H9 (cell line): ENCODE data around the gene RFPL1. TPM values are rescaled to one million over a fixed set of nuclear protein-coding genes. Genes with fewer than 3 reads are reported as not detected.

ENCODE experiments used
- DNase-seq: peaks from one replicate; pipeline ENCODE4 v3.0.0-alpha.2; 2017
- H2AFZ ChIP-seq: one replicate; pipeline ENCODE4 v1.6.1; 2013; ENCODE audit warnings: mild to moderate bottlenecking, low read length, control low read depth, moderate library complexity
- H2AK5ac ChIP-seq: 2 replicates; pipeline ENCODE4 v1.6.1; 2013; ENCODE audit warnings: low read length, control low read depth, mixed read lengths; ENCODE audit not compliant: insufficient read length
- H2BK120ac ChIP-seq: one replicate; pipeline ENCODE4 v1.6.1; 2013; ENCODE audit warnings: low read depth, mild to moderate bottlenecking, low read length, control low read depth, inconsistent platforms; ENCODE audit not compliant: poor library complexity, severe bottlenecking
- H2BK12ac ChIP-seq: 2 replicates; pipeline ENCODE4 v1.6.1; 2013; ENCODE audit warnings: low read length, control low read depth, mixed read lengths, low read depth; ENCODE audit not compliant: insufficient read length
- H2BK15ac ChIP-seq: 2 replicates; pipeline ENCODE4 v1.6.1; 2013; ENCODE audit warnings: low read depth, low read length, control low read depth
- H2BK20ac ChIP-seq: one replicate; pipeline ENCODE4 v1.6.1; 2013; ENCODE audit warnings: low read depth, mild to moderate bottlenecking, low read length, control low read depth, inconsistent platforms; ENCODE audit not compliant: poor library complexity, severe bottlenecking
- H2BK5ac ChIP-seq: 2 replicates; pipeline ENCODE4 v1.6.1; 2013; ENCODE audit warnings: low read length, control low read depth, mixed read lengths; ENCODE audit not compliant: insufficient read length
- H3K14ac ChIP-seq: 2 replicates; pipeline ENCODE4 v1.6.1; 2013; ENCODE audit warnings: low read length, control low read depth; ENCODE audit not compliant: insufficient read depth
- H3K18ac ChIP-seq: 2 replicates; pipeline ENCODE4 v1.6.1; 2013; ENCODE audit warnings: low read depth, mild to moderate bottlenecking, mixed read lengths, low read length, control low read depth; ENCODE audit not compliant: insufficient read length
- H3K23ac ChIP-seq: 2 replicates; pipeline ENCODE4 v1.6.1; 2013; ENCODE audit warnings: low read length, control low read depth, mixed read lengths, low read depth; ENCODE audit not compliant: insufficient read length
- H3K23me2 ChIP-seq: 2 replicates; pipeline ENCODE4 v1.6.1; 2013; ENCODE audit warnings: low read depth, mild to moderate bottlenecking, mixed read lengths, low read length, control low read depth; ENCODE audit not compliant: insufficient read length, poor library complexity, severe bottlenecking
- H3K27ac ChIP-seq: 2 replicates; pipeline ENCODE4 v1.5.1; 2013; ENCODE audit warnings: low read length, control low read depth, mixed read lengths, low read depth; ENCODE audit not compliant: insufficient read length
- H3K27me3 ChIP-seq: 2 replicates; pipeline ENCODE4 v1.6.1; 2013; ENCODE audit warnings: low read length, control low read depth, inconsistent platforms; ENCODE audit not compliant: insufficient read depth
- H3K4ac ChIP-seq: 2 replicates; pipeline ENCODE4 v1.6.1; 2013; ENCODE audit warnings: low read depth, mild to moderate bottlenecking, control low read depth, inconsistent platforms, low read length, moderate library complexity
- H3K4me1 ChIP-seq: 2 replicates; pipeline ENCODE4 v1.6.1; 2013; ENCODE audit warnings: low read length, control low read depth, inconsistent platforms; ENCODE audit not compliant: insufficient read depth
- H3K4me2 ChIP-seq: 2 replicates; pipeline ENCODE4 v1.6.1; 2013; ENCODE audit warnings: low read length, control low read depth, mixed read lengths; ENCODE audit not compliant: insufficient read length, insufficient read depth
- H3K56ac ChIP-seq: 2 replicates; pipeline ENCODE4 v1.6.1; 2013; ENCODE audit warnings: low read depth, mild to moderate bottlenecking, mixed read lengths, low read length, control low read depth; ENCODE audit not compliant: insufficient read length
- H3K79me1 ChIP-seq: 2 replicates; pipeline ENCODE4 v1.6.1; 2013; ENCODE audit warnings: low read depth, mild to moderate bottlenecking, moderate library complexity, low read length, control low read depth, inconsistent platforms; ENCODE audit not compliant: insufficient read depth, poor library complexity, severe bottlenecking
- H3K79me2 ChIP-seq: 2 replicates; pipeline ENCODE4 v1.6.1; 2013; ENCODE audit warnings: low read length, control low read depth, inconsistent platforms; ENCODE audit not compliant: insufficient read depth
- H3K9ac ChIP-seq: 2 replicates; pipeline ENCODE4 v1.6.1; 2013; ENCODE audit warnings: low read length, control low read depth, mixed read lengths; ENCODE audit not compliant: insufficient read length; ENCODE audit errors: extremely low read depth
- H3K9me3 ChIP-seq: one replicate; pipeline ENCODE4 v1.6.1; 2013; ENCODE audit warnings: low read depth, low read length, inconsistent platforms; ENCODE audit not compliant: control insufficient read depth
- H3T11ph ChIP-seq: one replicate; pipeline ENCODE4 v1.6.1; 2013; ENCODE audit warnings: mild to moderate bottlenecking, low read length, control low read depth, inconsistent platforms
- H4K20me1 ChIP-seq: one replicate; pipeline ENCODE4 v1.6.1; 2013; ENCODE audit not compliant: control insufficient read depth, insufficient read length, insufficient read depth
- H4K5ac ChIP-seq: 2 replicates; pipeline ENCODE4 v1.6.1; 2013; ENCODE audit warnings: low read depth, mild to moderate bottlenecking, mixed read lengths, low read length, control low read depth; ENCODE audit not compliant: insufficient read length
- H4K8ac ChIP-seq: replicated peaks from 2 replicates; pipeline ENCODE4 v1.6.1; 2013; ENCODE audit warnings: low read length, control low read depth, mixed read lengths, low read depth; ENCODE audit not compliant: insufficient read length
- H4K91ac ChIP-seq: 2 replicates; pipeline ENCODE4 v1.6.1; 2013; ENCODE audit warnings: low read depth, mild to moderate bottlenecking, moderate library complexity, mixed read lengths, low read length, control low read depth; ENCODE audit not compliant: insufficient read length
- H3K27ac Mint-ChIP-seq, 3 experiments: 2 replicates in 2 of 3; 3 replicates in 1 of 3; pipeline ENCODE4 v1.8.0; 2020 to 2021; ENCODE audit warnings: mixed read lengths in 3 of 3, mild to moderate bottlenecking in 1 of 3, moderate library complexity in 1 of 3
- H3K27me3 Mint-ChIP-seq: 2 replicates; pipeline ENCODE4 v1.8.0; 2021; ENCODE audit warnings: low read depth, mild to moderate bottlenecking, moderate library complexity, mixed read lengths
- H3K36me3 Mint-ChIP-seq, 3 experiments: 2 replicates in 2 of 3; 3 replicates in 1 of 3; pipeline ENCODE4 v1.8.0; 2020 to 2021; ENCODE audit warnings: low read depth in 3 of 3, mixed read lengths in 3 of 3; ENCODE audit not compliant: insufficient read depth in 1 of 3
- H3K4me1 Mint-ChIP-seq, 2 experiments: 2 replicates each; pipeline ENCODE4 v1.8.0; 2020; ENCODE audit warnings: mixed read lengths in 2 of 2
- H3K4me3 Mint-ChIP-seq, 2 experiments: 2 replicates in 1 of 2; 3 replicates in 1 of 2; pipeline ENCODE4 v1.8.0; 2020 to 2021; ENCODE audit warnings: mild to moderate bottlenecking in 2 of 2, mixed read lengths in 2 of 2, moderate library complexity in 1 of 2
- H3K9me3 Mint-ChIP-seq, 2 experiments: 2 replicates in 1 of 2; 3 replicates in 1 of 2; pipeline ENCODE4 v1.8.0; 2020; ENCODE audit warnings: mild to moderate bottlenecking in 2 of 2, mixed read lengths in 2 of 2, moderate library complexity in 1 of 2
- WGBS: extraction: QIAGEN DNeasy Blood & Tissue Kit; methylation state at CpG from one replicate; pipeline ENCODE4 v1.1.7; 2013; ENCODE audit warnings: missing lambda C conversion rate, low lambda C conversion rate, mixed read lengths; ENCODE audit not compliant: insufficient read length; ENCODE audit errors: extremely low coverage; 5-methylcytosine and 5-hydroxymethylcytosine counted together
- total RNA-seq: library from RNA; stranded (reverse); gene quantifications from 2 replicates; pipeline ENCODE4 v1.2.1, GENCODE V29; 2021
- TF ChIP-seq, protein P1 (sequence below): fragments of 200-600 bp; sonication (generic); conservative IDR thresholded peaks from 3 replicates; pipeline ENCODE4 v1.8.0; 2021; ENCODE audit warnings: antibody characterized with exemption, mild to moderate bottlenecking

RFPL1 gene
- total RNA-seq, 1 experiment from 2014 or later: not detected

DNA sequence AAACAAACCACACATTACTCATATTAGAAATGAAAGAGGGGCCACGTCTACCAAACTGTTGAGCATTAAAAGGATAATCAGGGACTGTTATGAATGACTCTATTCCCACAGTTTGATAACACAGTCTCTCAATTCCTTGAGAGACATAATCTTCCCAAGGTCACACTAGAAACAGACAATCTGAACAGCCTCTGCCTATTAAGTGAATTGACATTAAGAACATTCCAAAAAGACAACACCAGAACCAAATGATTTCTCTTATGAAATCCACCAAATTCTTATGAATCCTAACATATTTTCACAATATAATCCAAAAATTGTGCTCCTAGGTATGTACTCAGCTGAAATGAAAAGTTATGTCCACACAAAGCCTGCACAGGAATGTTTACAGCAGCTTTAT is 4.6 kb downstream of the RFPL1 start:
- H3K9me3 Mint-ChIP-seq: no peaks in the 10 kb centered on the region
- no peak for DNase-seq
- H2BK12ac ChIP-seq: no peak overlapping the region

More for the DNA sequence above, 4.6 kb downstream of the RFPL1 start:
- no peak overlapping the region for H3K27ac ChIP-seq
- H3K4me1 ChIP-seq: no peaks in the 10 kb centered on the region
- H2BK20ac ChIP-seq: no peak overlapping the region
- H2BK5ac ChIP-seq: no peak overlapping the region
- H3K27me3 ChIP-seq: no peaks in the 10 kb centered on the region; the same call in 1 of the 2 replicates
- H3K56ac ChIP-seq: no peak overlapping the region
- H3K9me3 ChIP-seq: no peaks in the 10 kb centered on the region
- TF ChIP-seq, protein P1, sequence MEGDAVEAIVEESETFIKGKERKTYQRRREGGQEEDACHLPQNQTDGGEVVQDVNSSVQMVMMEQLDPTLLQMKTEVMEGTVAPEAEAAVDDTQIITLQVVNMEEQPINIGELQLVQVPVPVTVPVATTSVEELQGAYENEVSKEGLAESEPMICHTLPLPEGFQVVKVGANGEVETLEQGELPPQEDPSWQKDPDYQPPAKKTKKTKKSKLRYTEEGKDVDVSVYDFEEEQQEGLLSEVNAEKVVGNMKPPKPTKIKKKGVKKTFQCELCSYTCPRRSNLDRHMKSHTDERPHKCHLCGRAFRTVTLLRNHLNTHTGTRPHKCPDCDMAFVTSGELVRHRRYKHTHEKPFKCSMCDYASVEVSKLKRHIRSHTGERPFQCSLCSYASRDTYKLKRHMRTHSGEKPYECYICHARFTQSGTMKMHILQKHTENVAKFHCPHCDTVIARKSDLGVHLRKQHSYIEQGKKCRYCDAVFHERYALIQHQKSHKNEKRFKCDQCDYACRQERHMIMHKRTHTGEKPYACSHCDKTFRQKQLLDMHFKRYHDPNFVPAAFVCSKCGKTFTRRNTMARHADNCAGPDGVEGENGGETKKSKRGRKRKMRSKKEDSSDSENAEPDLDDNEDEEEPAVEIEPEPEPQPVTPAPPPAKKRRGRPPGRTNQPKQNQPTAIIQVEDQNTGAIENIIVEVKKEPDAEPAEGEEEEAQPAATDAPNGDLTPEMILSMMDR: no peak
- no peak overlapping the region for H3K9ac ChIP-seq
- WGBS: no CpG with 5 or more reads among the region's 1 CpG
- no peak overlapping the region for H2BK120ac ChIP-seq
- Mint-ChIP-seq H3K4me3 (no peak overlapping the region), H3K36me3 (no peaks in the 10 kb centered on the region), H3K27ac (no peak overlapping the region), H3K4me1 (peaks cover 13 to 15% of the 10 kb centered on the region in 2 experiments), H3K27me3 (peaks cover 2% of the 10 kb centered on the region; the same call in 1 of the 2 replicates)
- H3K14ac ChIP-seq: no peak overlapping the region
- H3K23me2 ChIP-seq: no peaks in the 10 kb centered on the region
- H4K91ac ChIP-seq: no peak overlapping the region
- H3K18ac ChIP-seq: no peak overlapping the region
- no peak overlapping the region for H3K4me2 ChIP-seq
- H2AFZ ChIP-seq: no peak overlapping the region
- no peak overlapping the region for H2BK15ac ChIP-seq
- no peaks in the 10 kb centered on the region for H4K20me1 ChIP-seq
- H3T11ph ChIP-seq: no peak overlapping the region
- no peak overlapping the region for H4K5ac ChIP-seq
- H3K79me1 ChIP-seq: no peaks in the 10 kb centered on the region
- no peak overlapping the region for H2AK5ac ChIP-seq
- no peak overlapping the region for H3K4ac ChIP-seq
- no peak overlapping the region for H4K8ac ChIP-seq
- H3K79me2 ChIP-seq: no peaks in the 10 kb centered on the region
- H3K23ac ChIP-seq: no peak overlapping the region
